Transverse colon (tissue), 4 donors: ENCODE data around the gene LRPAP1. TPM values are rescaled to one million over a fixed set of nuclear protein-coding genes. Genes with fewer than 3 reads are reported as not detected.

Experiments
- DNase-seq: peaks from one replicate; pipeline ENCODE4 v3.0.0-alpha.2; 2019
- H3K27ac ChIP-seq, 4 donors: fragments of 200-600 bp; sonication (generic); 2 replicates each; pipeline ENCODE4 v1.5.1; 2016 to 2018; ENCODE audit warnings: inconsistent platforms in 4 of 4
- H3K27me3 ChIP-seq: fragments of 200-600 bp; sonication (generic); 2 replicates; pipeline ENCODE4 v1.5.1; 2017; ENCODE audit warnings: inconsistent platforms
- H3K36me3 ChIP-seq, 4 donors: fragments of 200-600 bp; sonication (generic); 2 replicates each; pipeline ENCODE4 v1.5.1; 2017 to 2019; ENCODE audit warnings: inconsistent platforms in 4 of 4
- H3K4me1 ChIP-seq, 4 donors: fragments of 200-600 bp; sonication (generic); 2 replicates each; pipeline ENCODE4 v1.5.1; 2017 to 2020; ENCODE audit warnings: inconsistent platforms in 4 of 4
- H3K4me3 ChIP-seq, 4 donors: fragments of 200-600 bp; sonication (generic); 1 replicate in 1 of 4; 2 replicates in 3 of 4; pipeline versions ENCODE4 v1.5.1 to v1.6.1; 2017 to 2019; ENCODE audit warnings: inconsistent platforms in 4 of 4
- H3K9me3 ChIP-seq, 2 donors: fragments of 200-600 bp; sonication (generic); 2 replicates each; pipeline ENCODE4 v1.5.1; 2017 to 2019; ENCODE audit warnings: inconsistent platforms in 2 of 2
- CTCF ChIP-seq, 5 experiments: fragments of 200-600 bp in 3 of 5; fragments of 450-650 bp in 2 of 5; sonication (generic) in 3 of 5; IDR thresholded peaks; 1 replicate in 2 of 5; 2 replicates in 3 of 5; pipeline ENCODE4 v1.5.1; 2016 to 2017; ENCODE audit warnings: antibody characterized with exemption in 5 of 5, inconsistent platforms in 3 of 5, mild to moderate bottlenecking in 2 of 5, moderate library complexity in 1 of 5
- EP300 ChIP-seq: sonication (generic); formaldehyde crosslinking; IDR thresholded peaks from one replicate; pipeline ENCODE4 v1.6.1; 2017; ENCODE audit warnings: antibody characterized with exemption, low read depth
- POLR2A ChIP-seq: fragments of 450-650 bp; IDR thresholded peaks from one replicate; pipeline ENCODE4 v1.6.1; 2016; ENCODE audit warnings: antibody characterized with exemption, mild to moderate bottlenecking, moderate library complexity
- POLR2AphosphoS5 ChIP-seq, 3 donors: sonication (generic); formaldehyde crosslinking; IDR thresholded peaks; one replicate each; pipeline ENCODE4 v1.6.1; 2016; ENCODE audit warnings: antibody characterized with exemption in 3 of 3
- WGBS, 2 donors: methylation state at CpG; one replicate each; pipeline ENCODE4 v1.1.5; 2018; ENCODE audit warnings: low coverage in 1 of 2; 5-methylcytosine and 5-hydroxymethylcytosine counted together
- in situ Hi-C, 4 donors: fragments of 200-750 bp; cut with MboI; loops; one replicate each; pipeline versions ENCODE4 v1.15.0 to v1.15.1; 2017; ENCODE audit warnings: low sequenced_read_pairs in 3 of 4, low pct_ligation_motif_present in 1 of 4, low pct_unique_long_range_greater_than_20kb in 1 of 4
- intact Hi-C: fragments of 100-400 bp; cut with DNase I; formaldehyde crosslinking; loops from one replicate; pipeline ENCODE4 v1.15.1; 2023; ENCODE audit warnings: low total_unique reads
- total RNA-seq, 4 donors: library from RNA; depleted of rRNA; stranded (reverse); fragments of >200 nt; gene quantifications; one replicate each; pipeline ENCODE4 v1.1.0, GENCODE V29; 2016

Gene LRPAP1
- total RNA-seq, 4 donors from 2014 or later: 98.6 to 140 (median 115) TPM

GRCh38 chr4:3501825-3502425 lies 30.3 kb downstream of the LRPAP1 start:
- Histone ChIP-seq H3K9me3 (no peaks in the 10 kb centered on the region), H3K36me3 (peaks cover 0 to 12% (median 3%) of the 10 kb centered on the region in 4 donors), H3K4me1 (no peaks in the 10 kb centered on the region), H3K27ac (no peak overlapping the region), H3K4me3 (no peak overlapping the region), H3K27me3 (no peaks in the 10 kb centered on the region)
- in situ Hi-C loops (no loop called here), intact Hi-C loops (no loop called here)
- 94% methylated on average over 17 of the region's 19 CpGs; no CpG with 5 or more reads in 1 of the 2 donors for WGBS, 2 donors
- DNase-seq: no peak
- TF ChIP-seq POLR2AphosphoS5 (IDR thresholded peaks at IDR 0.05) (no peak), POLR2A (no peak), CTCF (IDR thresholded peaks at IDR 0.05) (no peak), EP300 (no peak)

GRCh38 chr4:3501126-3501824 lies 30.9 kb downstream of the LRPAP1 start:
- 94% methylated on average over 23 of the region's 24 CpGs; no CpG with 5 or more reads in 1 of the 2 donors for WGBS, 2 donors
- intact Hi-C loops: no loop called here
- Histone ChIP-seq H3K27me3 (peaks cover 4% of the 10 kb centered on the region), H3K4me3 (no peak overlapping the region), H3K27ac (no peak overlapping the region), H3K9me3 (no peaks in the 10 kb centered on the region), H3K36me3 (peaks cover 0 to 11% (median 0%) of the 10 kb centered on the region in 4 donors), H3K4me1 (no peaks in the 10 kb centered on the region)
- DNase-seq: no peak
- TF ChIP-seq POLR2A (no peak), CTCF (IDR thresholded peaks at IDR 0.05) (no peak), EP300 (no peak), POLR2AphosphoS5 (IDR thresholded peaks at IDR 0.05) (no peak)
- in situ Hi-C loops: no loop called here

- 86% methylated on average over 28 of the region's 29 CpGs; no CpG with 5 or more reads in 1 of the 2 donors for WGBS, 2 donors
- H3K9me3 ChIP-seq: no peaks in the 10 kb centered on the region
- TF ChIP-seq CTCF (IDR thresholded peaks at IDR 0.05) (no peak), POLR2AphosphoS5 (IDR thresholded peaks at IDR 0.05) (no peak)
- H3K27me3 ChIP-seq: peaks cover 10% of the 10 kb centered on the region
- no peaks in the 10 kb centered on the region for H3K4me1 ChIP-seq
- intact Hi-C loops (no loop called here), in situ Hi-C loops (no loop called here)
- H3K27ac ChIP-seq: no peak overlapping the region
- no peak for DNase-seq
- peaks cover 0 to 8% (median 0%) of the 10 kb centered on the region in 4 donors for H3K36me3 ChIP-seq
- H3K4me3 ChIP-seq: no peak overlapping the region
These were observed 31.6 kb downstream of the LRPAP1 start for GRCh38 chr4:3500634-3501101.

- H3K4me1 ChIP-seq: no peaks in the 10 kb centered on the region
- peaks cover 15% of the 10 kb centered on the region for H3K27me3 ChIP-seq
- in situ Hi-C loops (no loop called here), intact Hi-C loops (no loop called here)
- H3K27ac ChIP-seq: no peak overlapping the region
- 94% methylated on average over 16 of the region's 17 CpGs; no CpG with 5 or more reads in 1 of the 2 donors for WGBS, 2 donors
- H3K9me3 ChIP-seq: no peaks in the 10 kb centered on the region
- TF ChIP-seq POLR2A (no peak), EP300 (no peak), CTCF (IDR thresholded peaks at IDR 0.05) (no peak), POLR2AphosphoS5 (IDR thresholded peaks at IDR 0.05) (no peak)
- H3K36me3 ChIP-seq: peaks cover 0 to 8% (median 0%) of the 10 kb centered on the region in 4 donors
- DNase-seq: no peak
- H3K4me3 ChIP-seq: no peak overlapping the region
These were observed 32.1 kb downstream of the LRPAP1 start for GRCh38 chr4:3500111-3500510.
